NOMO-1 (cell line): ENCODE data around the gene CACNG3.
"Not testable (repeated sequence)": the region's sequence is repeated elsewhere in the genome, so short reads cannot be mapped to it uniquely, and the experiment has no call there.

Experiments used
- DNase-seq, 2 experiments: peaks; one replicate each; lab custom pipeline; 2025; ENCODE audit not compliant: unreplicated experiment in 2 of 2; lab: John Stamatoyannopoulos, UW

Gene CACNG3

GRCh38 chr16:24255456-24256371 lies at the start of gene CACNG3:
Gene CACNG3, plus strand, starts transcription at chr16:24256335. Its CDS starts 420 bp downstream, at chr16:24256755.
- peak; percentile 46 to 49 for DNase-seq

GRCh38 chr16:24206926-24207325 lies 49.2 kb upstream of the CACNG3 start:
- no peak for DNase-seq

- no peak for DNase-seq
Observed at GRCh38 chr16:24208710-24209109, 47.4 kb upstream of the CACNG3 start.

GRCh38 chr16:24214992-24215391 lies 41.1 kb upstream of the CACNG3 start:
- no peak for DNase-seq

GRCh38 chr16:24216961-24217360 lies 39.2 kb upstream of the CACNG3 start:
- DNase-seq, result no peak

GRCh38 chr16:24217461-24217860 lies 38.7 kb upstream of the CACNG3 start:
- no peak for DNase-seq

GRCh38 chr16:24218299-24218698 lies 37.8 kb upstream of the CACNG3 start:
- no peak for DNase-seq

- no peak for DNase-seq
Observed at GRCh38 chr16:24221219-24221618, 34.9 kb upstream of the CACNG3 start.

GRCh38 chr16:24228514-24228913 lies 27.6 kb upstream of the CACNG3 start:
- DNase-seq, result no peak

GRCh38 chr16:24232936-24233335 lies 23.2 kb upstream of the CACNG3 start:
- DNase-seq, result no peak

GRCh38 chr16:24234737-24235136 lies 21.4 kb upstream of the CACNG3 start:
- DNase-seq, result no peak

GRCh38 chr16:24235806-24236205 lies 20.3 kb upstream of the CACNG3 start:
- DNase-seq, result no peak

GRCh38 chr16:24238846-24239245 lies 17.3 kb upstream of the CACNG3 start:
- not testable (repeated sequence) for DNase-seq

GRCh38 chr16:24246911-24247607 lies 9.1 kb upstream of the CACNG3 start:
- no peak for DNase-seq

- DNase-seq, result peak in 1 of 2 experiments; percentile 21
Observed at GRCh38 chr16:24253192-24253591, 2.9 kb upstream of the CACNG3 start.

- no peak for DNase-seq
Observed at GRCh38 chr16:24257958-24258357, 1.8 kb downstream of the CACNG3 start.

GRCh38 chr16:24258791-24259190 lies 2.7 kb downstream of the CACNG3 start:
- DNase-seq, result no peak

GRCh38 chr16:24262816-24263215 lies 6.7 kb downstream of the CACNG3 start:
- no peak for DNase-seq

GRCh38 chr16:24270721-24271442 lies 14.7 kb downstream of the CACNG3 start:
- no peak for DNase-seq

GRCh38 chr16:24272379-24272778 lies 16.2 kb downstream of the CACNG3 start:
- no peak for DNase-seq

GRCh38 chr16:24273508-24274182 lies 17.5 kb downstream of the CACNG3 start:
- DNase-seq, result peak; percentile 43 to 80
